Fibroblast of the aortic adventitia (primary cell): ENCODE measurements around the gene SAAL1. TPM values are rescaled to one million over a fixed set of nuclear protein-coding genes. Genes with fewer than 3 reads are reported as not detected.
A peak's percentile ranks its signal among the peaks of the same experiment; 100 is the strongest.

Experiments
- DNase-seq: peaks from one replicate; pipeline ENCODE4 v3.0.0-alpha.2; 2010; ENCODE audit warnings: low read depth
- H3K4me3 ChIP-seq: 2 replicates; pipeline ENCODE4 v1.5.1; 2011; ENCODE audit warnings: low read depth, mild to moderate bottlenecking, control low read depth, low read length, moderate library complexity
- CTCF ChIP-seq: IDR thresholded peaks from 2 replicates; pipeline ENCODE4 v1.5.1; 2011; ENCODE audit warnings: mild to moderate bottlenecking, low read length, control low read depth, inconsistent platforms; ENCODE audit not compliant: insufficient read depth
- total RNA-seq: library from RNA; depleted of rRNA; stranded (reverse); fragments of >200 nt; gene quantifications from 2 replicates; pipeline ENCODE4 v1.2.3, GENCODE V29; 2012; ENCODE audit warnings: low replicate concordance

SAAL1 gene
- total RNA-seq, 1 donor, result 15.1 TPM

- no peak for DNase-seq
- no peak for TF ChIP-seq CTCF
- H3K4me3 ChIP-seq, result no peak overlapping the region
These were observed 806 bp upstream of the SAAL1 start for GRCh38 chr11:18106688-18107087.

DNA sequence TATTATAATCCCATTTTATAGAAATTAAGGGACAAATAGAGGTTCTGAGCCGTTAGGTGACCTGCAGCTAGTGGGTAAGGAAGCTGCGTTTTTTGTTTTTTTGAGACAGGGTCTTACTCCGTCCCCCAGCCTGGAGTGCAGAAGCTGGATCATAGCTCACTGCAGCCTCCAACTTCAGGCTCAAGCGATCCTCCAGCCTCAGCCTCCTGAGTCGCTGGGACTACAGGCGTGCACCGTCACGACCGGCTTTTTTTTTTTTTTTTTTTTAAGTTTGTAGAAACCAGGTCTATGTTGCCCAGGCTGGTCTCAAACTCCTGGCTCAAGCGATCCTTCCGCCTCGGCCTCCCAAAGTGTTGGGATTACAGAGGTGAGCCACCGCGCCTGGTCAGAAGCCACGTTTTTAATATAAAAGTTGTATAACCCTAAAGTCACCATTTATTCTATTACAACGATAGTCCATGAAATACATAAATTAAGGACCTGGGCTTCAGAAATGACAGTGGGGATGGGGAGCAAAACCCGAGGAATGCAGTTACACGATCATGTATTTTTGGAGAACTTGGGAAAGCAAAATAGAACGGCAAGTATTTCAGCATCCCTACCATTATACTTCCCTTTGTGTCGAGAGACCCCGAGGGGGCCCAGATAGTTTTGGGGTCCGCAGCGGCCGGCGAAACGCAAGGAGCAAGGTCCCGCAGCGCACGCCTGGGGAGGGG, 638 bp downstream of the SAAL1 start:
- H3K4me3 ChIP-seq, result peak overlapping the region; percentile 93
- TF ChIP-seq CTCF, result no peak
- DNase-seq, result no peak

DNA sequence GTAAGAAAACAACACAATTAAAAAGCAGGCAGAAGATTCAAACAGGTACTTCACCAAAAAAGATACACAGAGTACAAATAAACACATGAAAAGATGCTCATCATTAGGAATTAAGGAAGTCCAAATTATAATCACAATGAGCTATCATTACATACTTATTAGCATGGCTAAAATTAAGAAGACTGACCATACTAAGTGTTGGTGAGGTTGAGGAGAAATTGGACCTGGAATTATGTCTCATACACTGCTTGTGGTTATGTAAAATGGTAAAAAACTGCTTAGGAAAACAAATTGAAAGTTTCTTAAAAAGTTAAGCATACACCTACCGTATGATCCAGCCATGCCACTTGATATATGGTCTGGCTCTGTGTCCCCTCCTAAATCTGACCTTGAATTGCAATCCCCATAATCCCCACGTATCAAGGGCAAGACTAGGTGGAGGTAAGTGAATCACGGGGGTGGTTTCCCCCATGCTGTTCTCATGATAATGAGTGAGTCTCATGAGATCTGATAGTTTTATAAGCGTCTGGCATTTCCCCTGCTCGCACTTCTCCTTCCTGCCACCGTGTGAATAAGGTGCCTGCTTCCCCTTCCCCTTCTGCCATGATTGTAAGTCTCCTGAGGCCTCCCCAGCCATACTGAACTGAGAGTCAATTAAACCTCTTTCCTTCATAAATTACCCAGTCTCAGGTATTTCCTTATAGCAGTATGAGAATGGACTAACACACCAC, 4.8 kb downstream of the SAAL1 start:
- H3K4me3 ChIP-seq, result no peak overlapping the region
- TF ChIP-seq CTCF, result no peak
- no peak for DNase-seq

DNA sequence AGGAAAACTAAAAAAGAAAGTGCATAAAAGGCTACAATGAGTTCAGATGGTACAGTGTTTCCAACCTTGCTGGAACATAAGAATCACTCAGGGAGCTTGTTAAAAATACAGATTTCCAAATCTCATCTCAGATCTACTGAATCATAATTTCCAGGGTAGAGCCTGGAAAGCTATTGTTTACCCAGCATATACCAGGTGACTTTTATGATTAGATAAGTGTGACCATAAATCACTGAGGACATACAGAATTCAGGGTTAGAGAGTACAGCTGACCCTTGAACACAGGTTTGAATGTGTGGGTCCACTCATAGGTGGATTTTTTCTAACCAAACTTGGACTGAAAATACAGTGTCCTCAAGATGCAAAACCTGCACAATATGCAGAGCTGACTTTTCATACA, 11.9 kb downstream of the SAAL1 start:
- no peak for DNase-seq
- no peak for TF ChIP-seq CTCF
- no peak overlapping the region for H3K4me3 ChIP-seq

DNA sequence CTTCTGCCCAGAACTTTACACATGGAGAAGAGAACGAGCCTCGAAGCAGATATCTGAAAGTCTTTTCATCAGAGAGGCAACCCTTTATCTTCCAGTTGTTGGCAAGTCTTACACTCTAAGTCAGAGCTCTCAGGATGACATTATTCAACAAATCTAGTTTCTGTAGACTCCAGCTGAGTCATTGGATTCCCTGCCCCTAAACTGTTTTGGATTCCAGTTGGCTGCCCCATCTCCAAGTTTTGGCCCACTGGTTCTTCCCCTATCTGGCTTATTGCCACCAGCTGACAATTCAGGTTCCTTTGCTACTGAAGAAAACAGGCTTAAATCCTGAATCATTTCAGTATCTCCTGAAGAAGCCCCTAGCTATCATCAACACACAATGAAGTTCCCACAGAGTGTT, 14.2 kb downstream of the SAAL1 start:
- DNase-seq, result peak; percentile 61
- TF ChIP-seq CTCF, result no peak
- H3K4me3 ChIP-seq, result no peak overlapping the region

DNA sequence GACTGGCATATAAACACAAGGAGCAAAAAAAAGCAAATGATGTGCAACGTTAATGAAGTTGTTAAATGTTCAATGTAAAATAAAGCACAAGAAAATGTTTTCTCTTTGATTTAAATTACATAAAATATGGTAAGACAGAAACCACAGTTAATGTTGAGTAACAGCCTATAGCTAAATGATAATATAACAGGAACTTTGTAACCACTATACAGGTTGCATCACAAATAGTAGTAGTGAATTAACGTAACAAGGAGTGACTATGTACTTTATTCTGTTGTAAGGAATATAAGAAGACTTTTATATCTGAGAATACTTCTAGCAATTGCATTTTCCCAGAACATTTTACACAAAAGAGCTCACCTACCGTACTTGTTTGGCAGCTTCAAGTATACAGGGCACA, 16.9 kb downstream of the SAAL1 start:
- H3K4me3 ChIP-seq, result no peak overlapping the region
- no peak for TF ChIP-seq CTCF
- DNase-seq, result no peak
